GM12872 (cell line): Measurements from ENCODE around the gene IQCF5.

Source experiments
- TF ChIP-seq, protein P1 (sequence below): IDR thresholded peaks from 3 replicates; pipeline ENCODE4 v1.5.1; 2011; ENCODE audit warnings: low read depth, mild to moderate bottlenecking, low read length, moderate library complexity; ENCODE audit not compliant: insufficient read depth

Gene IQCF5

DNA sequence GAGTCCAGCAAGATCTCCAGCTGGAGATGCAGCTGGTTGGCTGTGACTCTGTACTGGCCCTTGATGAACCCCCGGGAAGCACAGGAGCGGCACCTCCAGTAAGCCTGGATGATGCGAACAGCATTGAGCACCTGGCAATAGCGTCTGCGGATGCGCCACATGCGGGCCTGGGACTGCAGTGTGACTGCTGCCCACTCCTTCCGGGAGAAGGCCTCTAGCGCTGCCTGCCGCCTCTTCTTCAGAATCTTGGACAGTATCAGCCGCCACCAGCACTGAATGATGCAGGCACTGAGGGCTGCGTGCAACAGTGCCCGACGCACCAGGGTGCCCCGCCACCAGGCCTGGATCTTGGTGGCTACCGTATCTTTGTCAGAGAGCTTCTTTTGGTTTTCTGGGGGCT, 19.5 kb upstream of the IQCF5 start:
- TF ChIP-seq, protein P1, sequence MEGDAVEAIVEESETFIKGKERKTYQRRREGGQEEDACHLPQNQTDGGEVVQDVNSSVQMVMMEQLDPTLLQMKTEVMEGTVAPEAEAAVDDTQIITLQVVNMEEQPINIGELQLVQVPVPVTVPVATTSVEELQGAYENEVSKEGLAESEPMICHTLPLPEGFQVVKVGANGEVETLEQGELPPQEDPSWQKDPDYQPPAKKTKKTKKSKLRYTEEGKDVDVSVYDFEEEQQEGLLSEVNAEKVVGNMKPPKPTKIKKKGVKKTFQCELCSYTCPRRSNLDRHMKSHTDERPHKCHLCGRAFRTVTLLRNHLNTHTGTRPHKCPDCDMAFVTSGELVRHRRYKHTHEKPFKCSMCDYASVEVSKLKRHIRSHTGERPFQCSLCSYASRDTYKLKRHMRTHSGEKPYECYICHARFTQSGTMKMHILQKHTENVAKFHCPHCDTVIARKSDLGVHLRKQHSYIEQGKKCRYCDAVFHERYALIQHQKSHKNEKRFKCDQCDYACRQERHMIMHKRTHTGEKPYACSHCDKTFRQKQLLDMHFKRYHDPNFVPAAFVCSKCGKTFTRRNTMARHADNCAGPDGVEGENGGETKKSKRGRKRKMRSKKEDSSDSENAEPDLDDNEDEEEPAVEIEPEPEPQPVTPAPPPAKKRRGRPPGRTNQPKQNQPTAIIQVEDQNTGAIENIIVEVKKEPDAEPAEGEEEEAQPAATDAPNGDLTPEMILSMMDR = no peak

DNA sequence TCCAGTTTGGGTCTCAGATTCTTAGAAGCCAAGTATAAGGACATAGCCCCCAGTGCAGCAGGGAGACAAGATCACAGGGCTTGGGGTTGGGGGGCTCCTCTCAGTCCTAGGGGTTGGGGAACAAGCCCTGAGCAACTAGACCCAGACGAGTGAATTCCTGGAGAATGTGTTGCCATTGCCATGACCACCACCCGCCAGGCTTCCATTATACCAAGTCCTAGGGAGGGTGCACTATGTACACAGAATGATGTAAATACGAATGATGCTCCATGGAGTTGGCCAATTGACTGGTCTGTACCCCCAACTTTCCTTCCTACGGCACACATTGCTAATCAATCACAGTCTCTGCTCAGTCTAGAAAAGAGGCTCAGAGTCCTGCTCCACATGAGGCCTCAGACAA, 19.0 kb upstream of the IQCF5 start:
- TF ChIP-seq, protein P1 = no peak

DNA sequence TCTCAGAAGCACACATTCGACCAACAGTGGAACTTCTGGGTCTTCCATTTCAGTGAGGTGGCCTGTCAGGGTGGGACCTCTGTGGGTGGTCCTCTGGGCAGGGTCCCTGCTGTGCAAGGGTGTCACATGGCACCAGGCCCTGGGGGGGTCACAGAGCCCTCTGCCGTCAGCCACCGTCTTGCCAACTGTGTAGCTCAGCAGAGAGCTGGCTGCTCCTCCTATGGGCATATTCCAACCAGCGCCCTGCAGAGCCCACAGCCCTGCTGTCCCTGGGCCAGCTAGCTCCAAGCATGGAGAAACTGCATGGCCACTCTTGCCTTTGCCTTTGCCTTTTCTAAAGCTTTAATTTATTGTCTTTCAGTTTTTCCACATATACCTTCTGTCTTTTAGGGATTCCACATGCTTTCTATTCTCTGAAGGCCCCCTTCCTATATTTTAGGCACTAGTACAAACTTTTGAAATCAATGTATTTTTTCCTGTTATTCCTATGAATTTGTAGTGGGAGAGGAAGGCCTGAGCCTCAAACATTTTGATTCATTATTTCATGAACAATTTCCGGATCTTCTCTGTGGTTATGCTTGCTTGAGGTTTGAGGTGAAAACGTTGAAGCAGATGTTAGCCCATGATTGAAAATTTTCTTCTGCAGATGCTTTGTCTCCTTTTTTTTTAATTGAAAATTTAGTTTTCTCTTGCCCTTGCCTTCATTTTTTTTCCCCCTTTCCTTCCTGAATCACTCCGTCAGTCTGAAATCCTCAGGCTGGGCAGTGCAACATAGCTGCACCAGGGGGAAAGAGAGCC, 16.0 kb upstream of the IQCF5 start:
- TF ChIP-seq, protein P1 = no peak

DNA sequence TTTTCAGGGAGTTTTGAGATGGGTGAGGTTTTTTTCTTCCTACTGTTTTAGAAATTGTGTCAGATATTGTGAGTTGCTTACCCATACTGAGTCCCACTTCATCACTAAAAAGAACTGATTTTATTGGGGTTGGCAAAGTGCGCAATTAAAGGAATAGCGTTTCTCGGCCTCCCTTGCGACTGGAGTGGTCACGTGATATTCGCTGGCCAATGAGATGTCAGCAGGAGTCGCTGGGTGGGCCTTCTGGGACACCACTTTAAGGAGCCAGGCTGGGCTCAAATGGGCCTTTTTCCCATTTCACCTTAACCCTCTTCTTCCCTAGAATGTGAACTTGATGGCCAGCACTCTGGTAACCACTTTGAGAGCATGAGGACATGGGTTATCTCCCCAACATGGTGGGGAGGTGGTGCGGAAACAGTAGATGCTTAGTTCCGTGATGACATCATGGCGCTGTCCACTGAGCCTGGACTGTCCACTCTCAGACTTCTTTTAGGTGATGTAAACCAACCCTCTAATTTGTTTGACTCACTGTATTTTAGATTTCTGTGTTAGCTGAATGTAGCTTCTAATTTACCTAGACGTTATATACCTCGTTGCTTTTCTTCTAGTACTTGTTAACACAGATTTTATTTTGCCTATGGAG, 13.2 kb upstream of the IQCF5 start:
- TF ChIP-seq, protein P1 = no peak

DNA sequence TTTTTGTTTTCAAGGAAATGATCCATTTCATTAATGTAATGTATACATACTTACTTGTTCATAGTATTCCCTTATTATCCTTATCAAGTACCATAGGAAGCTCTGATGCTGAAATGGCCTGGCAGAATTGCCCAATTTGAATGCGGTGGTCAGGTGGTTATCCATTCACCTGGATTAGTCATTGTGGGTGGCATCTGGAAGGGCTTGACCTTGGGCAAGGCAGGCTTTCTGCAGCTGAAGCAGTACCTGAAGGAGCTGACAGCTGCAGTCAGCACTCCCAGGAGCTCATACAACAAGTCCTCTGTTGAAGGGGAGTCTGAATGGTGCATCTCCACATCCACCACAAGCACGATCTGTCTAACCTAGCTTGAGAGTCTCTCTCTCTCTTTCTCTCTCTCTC, 12.2 kb upstream of the IQCF5 start:
- TF ChIP-seq, protein P1 = no peak

DNA sequence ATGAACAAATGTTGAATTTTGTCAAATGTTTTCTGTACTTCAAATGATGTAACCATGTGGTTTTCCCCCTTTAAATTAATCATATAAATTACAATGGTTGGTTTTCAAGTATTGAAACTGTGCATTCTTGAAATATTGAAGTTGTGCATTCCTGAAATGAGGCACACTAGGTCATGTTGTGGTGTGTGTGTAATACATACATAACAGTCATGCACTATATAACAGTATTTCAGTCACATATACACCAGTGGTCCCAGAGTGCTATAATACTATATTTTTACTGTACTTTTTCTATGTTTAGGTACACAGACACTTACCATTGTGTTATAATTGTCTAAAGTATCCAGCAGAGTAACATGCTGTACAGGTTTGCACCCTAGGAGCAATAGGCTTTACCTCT, 11.0 kb upstream of the IQCF5 start:
- TF ChIP-seq, protein P1 = no peak

DNA sequence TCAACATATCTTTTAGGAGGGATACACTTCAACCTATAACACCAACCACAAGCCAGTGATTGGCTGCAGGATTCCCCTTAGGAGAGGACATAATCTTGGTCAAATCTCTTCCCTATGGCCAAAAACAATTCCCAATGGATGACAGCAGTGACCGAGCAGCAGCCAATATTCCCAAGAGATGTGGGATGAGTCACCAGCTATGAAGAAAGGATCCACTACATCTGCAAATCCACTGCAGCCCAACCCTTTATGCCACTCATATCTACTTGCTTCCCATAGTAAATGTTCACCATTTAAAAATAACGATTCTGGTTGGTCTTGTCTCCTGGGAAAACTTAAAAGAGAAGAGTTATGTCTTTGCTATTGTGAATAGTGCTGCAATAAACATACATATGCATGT, 4.5 kb upstream of the IQCF5 start:
- TF ChIP-seq, protein P1 = no peak
